C4-2B (cell line): ENCODE measurements around the gene GNG4.

Experiments
- CTCF ChIP-seq: fragments of 450-650 bp; conservative IDR thresholded peaks from 2 replicates; pipeline ENCODE4 v1.5.1; 2017; ENCODE audit warnings: mild to moderate bottlenecking
- ZFX ChIP-seq: fragments of 450-650 bp; IDR thresholded peaks from 2 replicates; pipeline ENCODE4 v1.6.1; 2017

GRCh38 chr1:235595079-235595478 lies 54.5 kb downstream of the GNG4 start:
- TF ChIP-seq CTCF (no peak), ZFX (no peak)
